ENCODE measurements around the gene SF3B1.
"Not testable (repeated sequence)": the region's sequence is repeated elsewhere in the genome, so short reads cannot be mapped to it uniquely, and the experiment has no call there.

SF3B1 gene

DNA sequence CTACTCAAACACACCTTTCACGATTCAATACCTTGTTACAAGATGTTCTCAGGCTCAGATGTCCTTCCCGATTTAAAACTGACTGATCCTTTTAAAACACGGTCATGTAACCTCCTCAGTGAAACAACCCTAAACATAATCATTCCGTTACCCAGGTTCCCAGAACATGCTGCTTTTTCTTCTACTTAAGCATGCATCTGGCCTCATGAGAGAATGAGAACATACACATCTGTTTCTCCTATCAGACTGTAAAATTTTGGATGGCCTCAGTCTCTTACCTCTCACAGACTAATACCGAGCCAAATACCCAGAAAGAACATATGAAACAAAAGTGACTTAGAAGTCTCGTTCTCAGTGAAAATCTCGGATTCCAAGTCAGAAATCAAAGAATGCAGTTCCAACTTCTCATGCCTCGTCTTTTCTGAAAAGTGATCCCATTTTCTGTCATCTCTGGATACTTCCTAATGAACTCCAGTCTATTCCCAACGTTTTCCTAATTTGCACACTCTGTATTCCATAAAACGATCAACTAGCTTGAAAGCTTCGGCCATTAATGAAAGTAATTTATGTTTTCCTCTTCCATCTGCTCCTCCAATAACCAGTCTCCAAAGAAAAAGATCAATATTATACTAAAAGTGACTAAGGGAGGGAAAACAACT lies 919 bp downstream of the SF3B1 start:
- DNase-seq (ENCODE audit: low read depth in 2 of 2): no peak

DNA sequence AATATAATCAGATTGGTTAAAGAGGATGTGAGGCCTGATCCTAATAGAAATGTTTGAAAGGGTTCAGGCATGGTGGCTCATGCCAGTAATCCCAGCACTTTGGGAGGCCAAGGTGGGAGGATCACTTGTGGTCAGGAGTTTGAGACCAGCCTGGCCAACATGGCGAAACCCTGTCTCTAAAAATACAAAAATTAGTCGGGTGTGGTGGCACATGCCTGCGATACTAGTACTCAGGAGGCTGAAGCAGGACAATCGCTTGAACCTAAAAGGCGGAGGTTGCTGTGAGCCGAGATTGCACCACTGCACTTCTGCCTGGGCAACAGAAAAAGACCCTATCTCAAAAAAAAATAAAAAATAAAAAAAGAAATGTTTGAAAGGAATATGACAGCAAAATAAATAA lies 2.3 kb downstream of the SF3B1 start:
- DNase-seq (ENCODE audit: low read depth in 2 of 2): not testable (repeated sequence)

DNA sequence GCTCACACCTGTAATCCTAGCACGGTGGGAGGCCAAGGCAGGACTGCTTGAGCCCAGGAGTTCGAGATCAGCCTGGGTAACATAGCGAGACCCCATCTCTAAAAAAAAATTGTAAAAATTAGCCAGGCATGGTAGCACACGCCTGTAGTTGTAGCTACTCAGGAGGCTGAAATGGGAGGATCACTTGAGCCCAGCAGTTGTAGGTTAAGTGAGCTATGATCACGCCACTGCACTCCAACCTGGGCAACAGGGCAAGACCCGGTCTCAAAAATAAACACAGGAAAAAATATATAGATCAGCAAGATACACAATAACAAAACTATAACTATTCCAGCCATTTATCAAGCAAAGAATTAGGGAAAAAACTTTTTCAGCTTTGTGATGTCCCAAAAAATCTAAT lies 3.0 kb downstream of the SF3B1 start:
- no peak for DNase-seq (ENCODE audit: low read depth in 2 of 2)

DNA sequence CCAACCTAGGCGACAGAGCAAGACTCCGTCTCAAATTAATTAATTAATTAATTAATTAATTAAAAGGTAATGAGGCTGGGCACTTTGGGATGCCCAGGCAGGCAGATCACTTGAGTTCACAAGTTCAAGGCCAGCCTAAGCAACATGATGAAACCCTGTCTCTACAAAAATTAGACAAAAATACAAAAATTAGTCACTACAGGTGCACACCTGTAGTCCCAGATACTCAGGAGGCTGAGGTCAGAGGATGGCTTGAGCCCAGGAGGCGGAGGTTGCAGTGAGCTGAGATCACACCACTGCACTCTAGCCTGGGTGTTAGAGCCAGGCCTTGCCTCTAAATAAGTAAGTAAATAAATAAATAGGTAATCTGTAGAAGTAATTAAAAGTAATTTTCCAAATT lies 6.8 kb downstream of the SF3B1 start:
- no peak for DNase-seq (ENCODE audit: low read depth in 2 of 2)

DNA sequence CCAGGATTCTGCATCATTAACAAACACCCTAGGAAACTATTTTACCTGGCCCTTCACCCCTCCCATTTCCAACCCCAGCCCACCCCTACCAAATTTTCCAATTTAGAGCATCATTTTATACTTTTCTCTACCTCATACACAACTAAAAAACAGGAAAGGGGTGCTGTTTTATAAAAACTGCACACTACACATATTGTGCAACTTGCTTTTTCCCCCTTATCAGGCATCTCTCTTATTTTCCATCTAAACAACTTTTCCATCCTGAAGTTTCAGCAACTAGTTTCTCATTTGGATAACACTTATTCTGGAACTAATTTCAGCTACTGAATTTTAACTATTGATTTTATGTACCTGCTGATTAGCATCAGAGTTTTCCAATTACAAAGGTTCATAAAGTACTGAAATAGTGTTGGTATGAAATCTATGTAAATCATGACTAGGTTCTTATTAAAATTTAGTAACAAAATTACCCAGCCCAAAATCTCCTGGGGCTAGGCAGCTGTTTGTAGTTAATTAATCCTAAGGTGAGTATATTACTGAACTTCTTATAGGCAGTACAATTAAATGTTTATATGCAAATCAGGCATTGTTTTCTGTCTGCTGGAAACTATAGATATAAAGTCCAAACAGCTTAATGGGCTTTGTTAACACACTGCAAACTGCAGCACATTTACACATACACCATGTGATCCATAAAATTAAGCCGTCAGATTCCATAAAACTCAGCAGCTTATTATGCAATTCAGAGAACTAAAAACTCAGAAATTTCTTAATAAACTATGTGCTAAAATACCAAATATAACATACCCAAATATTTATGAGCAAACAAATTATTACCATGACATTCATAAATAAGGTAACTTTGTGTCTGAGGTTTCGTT lies 7.9 kb downstream of the SF3B1 start:
- no peak for DNase-seq (ENCODE audit: low read depth in 2 of 2)

- no peak for DNase-seq (ENCODE audit: low read depth in 2 of 2)
Observed at GRCh38 chr2:197425550-197425949, 9.3 kb downstream of the SF3B1 start.

DNA sequence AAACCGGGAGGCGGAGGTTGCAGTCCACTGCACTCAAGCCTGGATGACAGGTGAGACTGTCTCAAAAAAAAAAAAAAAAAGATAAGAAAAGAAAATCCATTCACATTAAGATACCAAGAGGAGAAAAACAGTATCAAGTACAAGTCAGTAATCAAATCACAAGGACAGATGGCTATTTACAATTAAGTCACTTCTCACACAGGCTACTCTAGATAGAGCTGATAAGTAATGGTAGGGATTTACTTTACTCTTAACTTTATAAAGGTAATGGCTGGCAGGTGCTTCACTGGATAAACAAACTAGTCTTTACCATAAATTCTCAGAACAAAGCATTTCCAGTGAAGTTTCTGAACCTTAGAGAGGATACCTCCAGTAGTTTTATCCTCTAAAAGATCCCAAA lies 11.5 kb downstream of the SF3B1 start:
- no peak for DNase-seq (ENCODE audit: low read depth in 2 of 2)

DNA sequence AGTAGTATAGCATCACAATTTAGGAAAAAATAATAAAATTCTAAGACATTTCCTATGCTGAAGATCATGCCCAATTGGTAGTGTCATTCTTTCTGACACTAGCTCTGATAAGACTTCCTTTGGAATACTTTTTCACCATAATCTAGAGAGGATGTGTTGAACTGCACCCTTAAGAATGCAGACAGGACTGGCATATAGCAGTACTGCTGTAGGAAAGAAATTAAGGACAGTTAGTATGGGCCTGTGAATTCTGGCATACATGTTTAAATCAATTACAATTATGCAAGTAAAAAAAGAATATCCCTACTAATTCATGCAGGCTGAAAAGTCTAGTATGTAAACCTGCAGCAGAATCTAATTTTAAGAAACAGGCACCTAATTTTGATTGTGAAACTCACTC lies 15.4 kb downstream of the SF3B1 start:
- DNase-seq (ENCODE audit: low read depth in 2 of 2): no peak

GRCh38 chr2:197416268-197416667 lies 18.6 kb downstream of the SF3B1 start:
- DNase-seq (ENCODE audit: low read depth in 2 of 2): no peak

DNA sequence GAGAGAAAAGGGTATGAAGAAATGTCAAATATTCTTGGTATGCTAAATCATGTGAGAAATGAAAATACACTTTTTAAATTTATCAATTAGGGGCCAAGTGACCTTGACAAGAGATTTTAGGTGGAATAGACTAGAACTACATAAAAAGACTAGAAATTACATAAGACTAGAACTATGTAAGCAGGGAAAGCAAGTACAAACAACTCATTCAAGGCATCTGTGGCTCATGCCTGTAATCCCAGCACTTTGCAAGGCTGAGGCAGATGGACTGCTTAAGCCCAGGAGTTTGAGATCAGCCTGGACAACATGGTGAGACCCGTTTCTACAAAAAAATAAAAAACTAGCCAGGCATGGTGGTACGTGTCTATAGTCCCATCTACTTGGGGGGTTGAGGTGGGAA lies 20.3 kb downstream of the SF3B1 start:
- DNase-seq (ENCODE audit: low read depth in 2 of 2): no peak

- DNase-seq (ENCODE audit: low read depth in 2 of 2): no peak
Observed at GRCh38 chr2:197414039-197414438, 20.8 kb downstream of the SF3B1 start.

DNA sequence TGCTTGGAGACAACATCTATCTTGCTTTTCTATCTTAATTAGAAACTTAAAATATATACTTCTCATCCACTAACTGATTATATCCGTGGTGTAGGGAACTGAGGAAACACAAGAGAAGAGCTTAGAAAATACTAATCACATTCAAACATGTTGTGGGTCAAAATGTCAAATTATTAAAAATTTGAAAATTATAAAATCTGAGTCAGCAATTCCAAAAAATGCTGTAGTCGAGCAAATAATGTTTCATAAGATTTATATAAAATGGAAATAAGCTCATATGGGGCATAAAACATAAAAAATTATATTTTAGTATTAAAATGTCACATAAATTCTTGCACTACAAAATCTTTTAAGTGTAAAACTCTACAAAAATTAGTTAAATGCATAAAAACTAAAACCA lies 29.2 kb downstream of the SF3B1 start:
- no peak for DNase-seq (ENCODE audit: low read depth in 2 of 2)

GRCh38 chr2:197399887-197400540 lies 34.8 kb downstream of the SF3B1 start:
- DNase-seq (ENCODE audit: low read depth in 2 of 2): no peak

- no peak for DNase-seq (ENCODE audit: low read depth in 2 of 2)
Observed at GRCh38 chr2:197398913-197399312, 35.9 kb downstream of the SF3B1 start.

- DNase-seq (ENCODE audit: low read depth in 2 of 2): no peak
Observed at GRCh38 chr2:197391220-197391717, 43.6 kb downstream of the SF3B1 start.

GRCh38 chr2:197388866-197389587 lies 45.8 kb downstream of the SF3B1 start:
- DNase-seq (ENCODE audit: low read depth in 2 of 2): no peak

- no peak for DNase-seq (ENCODE audit: low read depth in 2 of 2)
Observed at GRCh38 chr2:197387179-197387578, 47.6 kb downstream of the SF3B1 start.

DNA sequence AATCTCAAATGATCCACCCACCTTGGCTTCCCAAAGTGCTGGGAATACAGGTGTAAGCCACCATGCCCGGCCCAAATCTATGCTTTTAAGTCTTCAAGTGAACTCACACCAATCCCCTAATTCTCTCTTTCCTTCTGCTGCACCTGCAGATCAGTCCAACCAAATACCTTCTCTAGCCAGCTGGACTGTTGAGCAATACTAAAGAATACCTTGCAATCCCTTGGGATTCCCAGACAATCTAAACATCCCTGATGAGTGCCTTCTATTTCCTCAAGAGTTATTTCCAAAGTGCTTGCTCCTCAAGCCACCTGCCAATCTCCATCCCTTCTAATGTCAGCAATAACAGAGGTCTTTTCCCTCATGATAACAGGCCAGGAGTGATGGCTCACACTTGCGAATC lies 48.6 kb downstream of the SF3B1 start:
- DNase-seq (ENCODE audit: low read depth in 2 of 2): no peak

DNA sequence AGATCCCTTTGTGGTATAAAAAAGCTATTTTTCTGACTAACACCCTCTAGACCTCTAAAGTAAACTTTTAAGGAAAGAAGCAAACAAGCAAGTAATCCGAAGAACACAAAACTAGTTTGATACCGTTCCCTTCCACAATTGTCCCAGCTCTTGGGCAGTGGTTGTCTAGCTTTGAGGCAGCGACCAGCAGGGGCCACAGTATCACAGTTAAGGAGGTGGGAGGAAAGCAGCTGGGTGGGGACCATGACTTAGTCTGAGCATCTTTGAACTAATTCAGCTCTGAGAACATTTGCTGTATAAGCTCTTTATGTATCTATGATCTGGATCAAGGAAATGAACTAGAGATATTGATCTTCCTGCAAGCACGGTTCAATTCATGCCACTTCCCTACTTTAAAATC lies 51.0 kb downstream of the SF3B1 start:
- no peak for DNase-seq (ENCODE audit: low read depth in 2 of 2)

- DNase-seq (ENCODE audit: low read depth in 2 of 2): no peak
Observed at GRCh38 chr2:197381641-197382040, 53.2 kb downstream of the SF3B1 start.

- DNase-seq (ENCODE audit: low read depth in 2 of 2): not testable (repeated sequence)
Observed at GRCh38 chr2:197379918-197380309, 54.9 kb downstream of the SF3B1 start.

Data from stimulated activated CD8-positive, alpha-beta memory T cell treated with anti-CD3 and anti-CD28 coated beads, Interleukin-7, amount 100 ng/mL, for 1 hour (primary cell).